D341Med (cell line): ENCODE measurements around the gene STXBP1.
A peak's percentile ranks its signal among the peaks of the same experiment; 100 is the strongest.

Experiments
- DNase-seq: peaks from one replicate; pipeline ENCODE4 v3.0.0; 2012; ENCODE audit warnings: low spot score

STXBP1 gene

DNA sequence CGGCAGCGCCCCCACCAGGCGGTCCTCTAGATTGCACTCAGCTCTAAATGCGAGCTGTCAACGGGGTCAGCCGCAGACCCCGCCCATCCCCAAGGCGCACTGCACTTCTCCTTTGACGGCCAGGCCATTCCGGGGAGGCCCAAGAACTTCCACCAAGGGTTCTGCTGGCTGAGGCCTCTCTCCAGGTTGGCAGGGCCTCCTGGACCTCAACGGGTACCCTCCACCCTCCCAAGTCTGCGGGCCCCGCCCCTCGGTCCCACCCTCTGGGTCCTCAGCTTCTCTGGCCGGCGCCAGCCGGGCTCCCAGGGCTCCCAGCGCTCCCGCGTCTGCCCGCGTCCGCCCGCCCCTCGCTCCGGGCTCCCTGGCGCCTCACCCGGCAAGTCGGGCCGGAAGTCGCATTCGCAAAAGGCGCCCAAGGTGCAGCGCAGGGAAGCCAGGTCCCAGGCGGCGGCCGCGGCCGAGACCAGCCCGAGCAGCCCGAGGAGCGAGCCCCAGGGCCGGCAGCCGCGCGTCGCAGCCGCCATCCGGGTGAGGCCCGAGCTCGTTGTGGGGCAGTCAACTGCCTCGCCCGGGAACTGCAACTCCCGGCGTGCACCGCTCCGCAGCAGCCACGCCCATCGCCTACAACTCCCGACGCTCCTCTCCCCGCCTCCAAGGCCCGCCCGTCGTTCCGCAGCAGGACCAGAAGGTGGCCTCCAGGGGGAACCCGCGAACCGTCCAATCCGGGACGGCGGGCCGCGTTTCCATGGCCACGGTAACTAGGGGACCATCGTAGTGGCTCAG is 122.9 kb downstream of the STXBP1 start, which contains the start of gene TOR2A:
TSS of gene TOR2A (minus strand) at position 548 of the 783 bp plus-strand sequence. CDS start at position 524, 24 bp downstream.
- DNase-seq: peak; percentile 97

DNA sequence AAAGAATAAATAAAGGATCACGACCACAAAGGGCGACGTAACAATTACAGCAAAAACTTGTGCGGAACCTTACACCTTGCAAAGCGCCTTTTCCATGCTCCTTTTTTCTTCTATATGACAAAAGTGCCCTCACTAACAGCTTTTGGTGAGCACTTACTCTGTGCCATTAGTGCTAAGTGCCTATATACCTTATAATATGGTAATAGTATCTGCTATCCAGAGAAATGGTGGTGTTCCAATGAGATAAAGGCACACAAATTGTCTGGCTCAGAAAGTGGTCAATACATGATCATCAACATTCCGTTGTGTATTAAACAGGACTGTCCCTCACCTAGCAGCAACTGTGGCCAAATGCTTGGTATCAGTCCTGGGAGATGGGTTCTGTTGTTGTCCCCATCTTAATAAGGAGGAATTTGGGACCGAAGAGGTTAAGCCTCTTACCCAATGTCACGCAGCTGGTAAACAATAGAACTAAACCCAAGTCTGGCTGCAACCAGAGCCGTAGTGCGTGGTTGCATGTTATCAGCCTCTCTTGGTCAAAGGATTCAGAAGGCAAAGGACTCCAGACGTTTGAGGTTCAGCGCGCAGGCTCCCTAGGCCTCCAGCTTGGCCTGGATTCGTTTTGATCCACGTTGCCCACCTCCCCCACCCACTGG is 123.6 kb downstream of the STXBP1 start:
- no peak for DNase-seq

DNA sequence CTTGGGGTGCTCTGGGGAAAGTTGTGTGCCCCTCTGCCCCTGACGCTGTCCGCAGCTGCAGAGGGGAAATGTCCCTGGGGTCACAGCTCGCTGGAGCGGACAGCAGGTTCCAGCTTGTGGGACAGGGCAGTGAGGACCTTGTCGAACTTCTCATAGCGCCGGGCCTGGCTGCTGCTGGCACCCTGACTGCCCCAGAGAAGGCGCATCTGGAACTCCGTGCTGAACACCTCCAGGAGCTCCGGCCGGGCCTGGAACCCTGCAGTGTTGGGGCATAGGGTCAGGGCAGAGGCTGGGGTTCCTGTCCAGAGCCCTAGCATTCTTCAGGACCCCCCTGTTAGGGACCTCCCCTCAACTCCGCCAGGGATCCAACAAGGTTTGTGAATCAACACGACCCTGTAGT is 126.6 kb downstream of the STXBP1 start:
- no peak for DNase-seq

DNA sequence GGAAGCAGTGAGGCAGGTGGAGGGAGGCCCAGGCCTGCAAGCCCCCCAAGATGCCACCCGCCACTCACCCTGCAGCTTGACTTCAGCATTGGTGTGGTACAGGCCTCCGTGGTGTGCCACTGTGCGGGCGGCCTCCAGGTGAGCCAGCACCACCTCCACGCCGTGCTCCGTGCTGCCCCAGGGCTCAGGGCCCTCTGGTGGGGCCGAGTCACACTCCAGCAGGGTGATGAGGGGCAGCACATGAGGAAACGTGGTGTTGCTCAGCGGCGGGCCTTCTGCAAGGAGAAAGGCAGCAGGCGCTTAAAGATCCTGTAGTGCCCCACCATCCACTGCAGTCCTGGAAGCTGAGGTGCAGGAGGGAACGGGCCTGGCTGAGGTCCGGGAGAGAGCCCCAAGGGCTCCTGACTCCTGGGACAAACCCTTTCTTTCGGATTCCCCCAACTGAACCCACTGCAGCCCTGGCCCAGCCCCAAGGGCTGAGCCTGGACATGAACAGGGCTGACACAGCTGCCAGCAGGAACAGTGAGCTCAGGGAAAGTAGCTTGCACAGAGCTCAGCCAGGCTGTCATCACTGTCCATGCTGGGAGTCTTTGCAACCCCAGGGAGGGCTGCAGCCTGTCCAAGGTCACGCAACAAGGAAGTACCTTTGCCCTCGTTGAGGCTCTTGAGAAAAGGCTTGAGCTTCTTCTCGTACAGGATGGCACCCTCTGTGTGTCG is 127.7 kb downstream of the STXBP1 start:
- no peak for DNase-seq

DNA sequence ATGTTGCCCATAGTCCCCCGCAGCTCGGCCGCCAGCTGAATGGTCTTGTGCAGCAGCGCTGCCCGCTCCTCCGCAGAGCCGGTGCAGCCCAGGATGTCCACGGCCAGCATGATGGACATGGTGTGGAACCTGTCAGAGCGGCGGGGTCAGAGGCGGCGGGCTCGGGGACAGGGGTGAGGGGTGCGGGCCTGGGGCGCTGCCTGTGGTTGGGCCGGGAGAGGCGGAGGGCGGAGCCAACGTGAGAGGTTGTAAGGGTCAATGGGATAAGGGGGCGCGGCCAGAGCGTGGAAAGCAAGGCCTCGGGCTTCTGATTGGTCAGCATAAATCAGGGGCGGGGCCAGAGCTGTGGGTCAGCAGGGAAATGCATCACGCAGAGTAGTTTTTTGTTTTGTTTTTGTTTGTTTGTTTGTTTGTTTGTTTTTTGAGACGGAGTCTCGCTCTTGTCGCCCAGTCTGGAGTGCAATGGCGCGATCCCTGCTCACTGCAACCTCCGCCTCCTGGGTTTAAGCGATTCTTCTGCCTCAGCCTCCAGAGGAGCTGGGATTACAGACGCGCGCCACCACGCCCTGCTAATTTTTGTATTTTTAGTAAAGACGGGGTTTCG is 129.9 kb downstream of the STXBP1 start:
- DNase-seq: no peak
